Stimulated activated CD4-positive, alpha-beta T cell treated with anti-CD3 and anti-CD28 coated beads, TNF-alpha, amount 100 ng/mL, for 24 hours (primary cell): ENCODE results near the gene MICAL1.
"Not testable (repeated sequence)": the region's sequence is repeated elsewhere in the genome, so short reads cannot be mapped to it uniquely, and the experiment has no call there.

ENCODE experiments used
- DNase-seq, 3 experiments: peaks; one replicate each; pipeline ENCODE4 v3.0.0-alpha.2; 2020; ENCODE audit warnings: low read depth in 3 of 3

MICAL1 gene

DNA sequence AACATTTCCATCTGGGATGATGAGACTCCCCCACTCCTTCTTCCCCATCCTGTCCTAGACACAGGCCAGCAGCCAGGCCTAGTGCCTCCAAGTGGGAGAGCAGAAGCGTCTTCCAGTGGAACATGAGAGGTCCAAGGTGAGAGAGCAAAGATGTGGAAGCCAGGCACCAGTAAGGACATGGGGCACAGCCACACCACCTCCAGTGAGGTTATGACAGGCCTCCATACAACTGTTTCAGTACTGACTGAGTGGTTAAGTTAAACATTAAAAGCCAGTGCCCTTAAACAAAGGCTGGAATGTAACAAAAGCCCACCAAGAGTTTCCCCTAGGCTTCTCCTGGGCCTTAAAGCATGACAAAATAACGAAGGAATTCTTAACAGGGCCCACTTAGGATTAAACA is 22.2 kb upstream of the MICAL1 start:
- no peak for DNase-seq

DNA sequence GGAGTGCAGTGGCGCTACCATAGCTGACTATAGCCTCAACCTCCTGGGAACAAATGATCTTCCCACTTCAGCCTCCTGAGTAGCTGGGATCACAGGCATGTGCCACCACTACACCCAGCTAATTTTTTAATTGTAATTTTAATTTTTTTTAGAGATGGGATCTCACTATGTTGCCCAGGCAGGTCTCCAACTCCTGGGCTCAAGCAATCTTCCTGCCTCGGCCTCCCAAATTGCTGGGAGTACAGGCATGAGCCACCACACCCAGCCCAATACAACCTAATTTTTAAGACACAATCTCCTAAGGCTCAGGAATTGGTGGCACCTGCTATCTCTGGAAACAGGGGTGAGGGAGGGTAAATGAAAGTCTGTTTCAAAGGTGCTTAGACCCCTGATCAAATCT is 21.6 kb upstream of the MICAL1 start:
- DNase-seq, result no peak

DNA sequence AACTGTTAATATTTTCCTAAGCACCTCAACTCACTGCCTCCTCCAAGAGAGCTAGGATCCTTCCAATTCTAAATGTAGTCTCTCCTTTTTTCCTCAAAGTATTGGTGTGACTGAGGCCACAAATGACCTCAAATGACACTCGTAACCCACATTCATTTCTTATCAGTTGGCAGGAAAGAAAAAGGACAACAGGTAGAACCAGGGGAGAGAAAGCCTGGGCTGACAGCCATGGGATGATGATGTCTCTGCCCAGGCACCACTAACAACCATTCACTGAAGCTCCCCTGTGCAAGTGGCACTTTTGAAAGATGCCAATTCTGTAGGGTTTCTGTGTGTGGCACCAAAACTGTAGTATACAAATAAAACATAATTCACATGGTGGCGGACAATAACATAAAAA is 20.1 kb upstream of the MICAL1 start:
- no peak for DNase-seq

DNA sequence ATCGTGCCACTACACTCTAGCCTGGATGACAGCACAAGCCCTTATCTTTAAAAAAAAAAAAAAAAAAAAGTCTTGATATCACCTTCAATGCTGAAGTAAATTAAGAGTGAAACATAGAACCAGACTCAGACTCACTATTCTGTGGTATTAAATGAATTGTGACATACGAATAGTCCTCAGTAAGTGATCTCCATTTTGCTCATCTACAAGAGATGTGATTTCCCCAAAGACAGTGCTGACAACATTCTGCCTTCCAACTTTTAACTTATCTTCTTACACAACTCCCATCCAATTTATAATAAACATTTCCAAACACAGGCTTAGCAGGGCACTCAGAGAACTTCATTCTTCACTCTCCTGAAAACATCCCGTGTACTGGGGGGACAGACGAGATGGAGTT is 19.4 kb upstream of the MICAL1 start:
- DNase-seq, result no peak

DNA sequence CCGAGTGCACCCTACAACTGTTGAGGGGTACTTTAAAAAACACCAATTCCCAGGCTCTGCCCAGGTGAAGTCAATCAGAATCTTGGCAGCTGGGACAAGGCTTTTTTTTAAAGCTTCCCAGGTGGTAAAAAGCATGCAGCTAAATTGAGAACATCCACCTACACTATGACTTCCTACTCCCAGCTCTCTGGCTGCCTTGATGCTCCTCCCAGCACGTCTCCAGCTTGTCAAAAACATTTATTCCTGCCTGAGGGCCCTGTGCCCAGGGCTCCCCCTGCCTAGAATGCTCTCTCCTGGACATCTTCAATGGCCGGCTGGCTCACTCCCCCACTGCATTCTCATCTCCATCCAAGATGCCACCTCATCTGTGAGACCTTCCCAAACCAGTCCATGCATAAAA is 17.5 kb upstream of the MICAL1 start:
- DNase-seq, result no peak

DNA sequence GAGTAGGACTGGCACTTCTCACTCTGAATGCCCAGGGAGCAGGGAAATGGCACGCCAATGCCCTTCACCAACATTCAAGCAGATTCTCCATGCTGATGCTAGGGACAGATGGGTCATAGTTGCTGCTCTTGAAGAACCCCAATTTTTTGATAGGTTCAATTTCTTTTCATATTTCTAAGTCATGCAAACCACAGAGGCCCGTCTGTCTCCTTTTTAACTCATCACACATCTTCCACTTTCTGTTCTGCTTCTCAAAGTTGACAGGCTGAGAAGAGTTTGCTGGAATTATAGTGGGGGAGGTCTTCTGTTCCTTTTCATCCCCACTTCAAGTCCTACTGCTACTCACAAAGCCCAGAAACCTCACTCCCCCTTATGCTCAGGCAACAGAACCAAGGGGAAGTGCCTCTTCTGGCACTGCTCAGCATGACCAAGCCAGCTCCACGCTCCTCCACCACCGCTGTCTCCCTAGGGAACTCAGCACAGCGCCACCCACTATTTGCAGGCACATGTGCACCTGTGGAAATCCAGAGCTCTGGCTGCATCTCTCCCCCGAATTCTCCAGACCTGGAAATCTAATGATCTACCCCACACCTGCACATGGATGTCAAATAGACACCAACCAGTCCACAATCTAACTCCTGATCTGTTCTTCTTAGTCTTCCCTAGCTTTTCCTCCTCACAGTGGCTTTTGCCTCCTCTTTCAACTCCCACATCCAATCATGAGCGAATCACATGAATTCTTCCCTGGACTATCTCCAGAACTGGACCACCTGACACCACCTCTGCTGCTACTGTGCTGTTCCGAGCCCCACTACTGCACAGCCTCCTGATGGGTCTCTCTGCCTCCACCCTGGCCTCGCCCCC is 16.8 kb upstream of the MICAL1 start:
- DNase-seq, result no peak

DNA sequence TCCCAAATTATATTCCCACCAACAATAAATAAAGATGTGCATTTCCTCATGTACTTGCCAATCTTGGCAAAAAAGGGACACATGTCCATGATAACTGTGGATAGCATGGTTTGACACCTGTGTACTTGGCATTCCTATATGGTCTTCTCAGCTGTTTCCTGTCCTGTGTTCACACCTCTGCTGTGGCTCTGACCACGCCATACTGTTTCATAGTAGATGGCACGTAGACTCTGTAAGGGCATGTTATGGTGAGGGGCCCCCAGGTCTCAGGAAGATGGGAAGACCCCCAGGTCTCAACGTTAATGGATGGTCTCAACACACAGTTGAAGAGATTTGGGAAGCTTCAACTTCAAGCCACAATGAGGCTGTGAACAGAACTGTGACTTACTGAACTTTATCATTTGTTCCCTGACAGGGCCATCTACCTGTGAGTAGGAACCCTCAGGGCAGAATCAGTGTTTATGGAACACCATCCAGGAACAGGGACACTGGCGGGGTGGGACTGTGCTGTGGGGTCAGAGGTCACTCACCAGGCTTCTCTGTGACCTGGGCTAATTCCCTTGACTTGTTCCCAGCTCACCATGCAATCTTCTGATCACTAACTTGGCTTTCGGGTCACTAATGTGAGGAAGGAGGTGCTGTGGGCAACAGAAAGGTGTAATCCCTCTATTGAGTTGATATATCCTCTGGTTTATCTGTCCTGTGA is 15.7 kb upstream of the MICAL1 start:
- DNase-seq, result no peak

DNA sequence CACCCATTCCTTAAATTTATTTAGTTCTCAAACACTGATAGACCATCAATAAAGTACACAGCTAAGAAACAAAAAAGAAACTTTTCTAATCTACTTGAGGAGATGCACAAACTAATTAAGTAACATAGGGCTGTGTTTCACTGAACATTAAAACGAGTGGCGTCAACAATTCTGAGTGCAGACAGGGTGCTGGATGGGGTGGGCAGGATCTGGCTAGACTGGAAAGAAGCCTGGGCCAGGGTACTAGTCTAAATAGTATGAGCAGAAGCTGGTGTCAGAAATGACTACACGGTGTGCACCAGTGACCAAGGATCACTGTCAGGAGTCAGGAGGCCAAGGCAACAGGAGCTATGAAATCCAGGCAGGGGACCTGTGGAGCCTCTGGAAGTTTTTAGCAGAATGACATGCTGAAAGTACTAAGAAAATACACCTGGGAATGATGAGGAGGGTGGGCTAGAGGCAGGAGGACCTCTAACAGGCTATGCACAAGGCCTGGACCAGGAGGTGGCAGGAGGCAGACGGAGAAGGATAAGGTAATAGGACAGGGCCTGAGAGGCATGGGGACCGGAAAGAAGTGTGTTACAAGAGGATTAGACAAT is 14.1 kb upstream of the MICAL1 start:
- no peak for DNase-seq

DNA sequence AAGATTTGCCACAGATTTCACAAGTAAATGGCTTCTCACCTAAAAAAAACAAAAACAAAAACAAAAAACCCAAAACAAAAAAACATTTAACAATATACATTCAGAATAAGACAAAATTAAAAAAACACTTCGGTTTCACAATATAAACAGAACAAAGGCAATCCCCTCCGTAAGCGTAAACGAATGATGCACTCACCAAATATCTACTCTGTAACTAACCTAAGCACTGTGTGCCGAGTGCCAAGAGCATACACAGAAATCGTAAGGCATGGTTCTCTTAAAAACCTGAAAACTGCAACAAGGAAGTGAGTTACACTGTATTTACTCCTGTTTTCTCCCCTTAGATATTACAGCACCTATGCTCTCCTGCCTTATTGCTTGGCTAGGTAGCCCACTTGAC is 12.1 kb upstream of the MICAL1 start:
- DNase-seq, result no peak

DNA sequence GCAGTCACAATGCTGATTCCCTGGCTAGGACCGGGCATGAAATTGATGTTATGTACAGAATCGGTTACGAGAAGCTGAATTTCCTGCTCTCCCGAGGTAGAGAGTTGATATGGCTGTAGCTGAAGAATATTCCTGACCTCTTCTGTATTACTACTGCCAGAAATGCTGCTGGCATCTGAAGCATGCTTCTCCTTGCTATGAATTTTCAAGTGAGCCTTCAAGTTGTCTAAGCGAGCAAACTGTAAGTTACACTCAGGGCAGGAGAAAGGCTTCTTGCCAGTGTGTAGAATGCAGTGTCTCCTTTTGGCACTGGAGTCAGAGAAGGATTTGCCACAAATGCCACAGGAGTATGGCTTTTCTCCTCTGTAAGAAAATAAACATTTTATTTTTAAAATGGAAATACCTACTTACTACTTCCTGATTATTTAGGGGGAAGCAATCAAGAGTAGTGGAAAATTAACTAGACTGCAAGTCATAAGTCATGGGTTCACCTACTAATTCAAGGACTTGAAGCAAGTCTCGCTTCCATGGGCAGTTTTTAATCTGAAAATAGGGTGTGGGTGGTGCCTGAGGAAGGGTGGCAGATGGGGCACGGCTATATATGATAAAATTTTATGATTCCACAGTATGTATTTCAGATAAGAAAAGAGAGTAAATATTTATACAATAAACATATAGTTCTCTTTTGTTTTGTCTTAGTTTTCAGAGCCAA is 10.8 kb upstream of the MICAL1 start:
- DNase-seq, result no peak

DNA sequence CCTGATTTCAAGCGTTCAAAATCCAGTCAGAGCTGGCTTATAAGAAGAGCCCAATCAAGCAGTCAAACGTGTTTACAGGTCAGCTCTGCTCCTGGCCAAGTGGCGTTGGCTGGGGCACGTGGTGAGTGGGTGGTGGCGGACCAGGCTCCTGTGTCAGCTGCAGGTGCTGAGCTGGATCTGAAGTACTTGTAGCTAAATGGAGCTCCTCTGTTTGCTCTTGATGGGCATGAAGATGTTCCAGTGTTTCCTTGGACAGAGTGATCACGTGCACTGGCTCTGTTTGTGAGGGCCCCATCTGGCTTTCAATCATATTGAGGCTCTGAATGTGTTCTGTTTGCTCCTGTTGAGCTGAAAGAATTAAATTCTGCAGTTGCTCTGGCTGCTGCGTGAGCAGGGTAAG is 10.2 kb upstream of the MICAL1 start:
- no peak for DNase-seq

DNA sequence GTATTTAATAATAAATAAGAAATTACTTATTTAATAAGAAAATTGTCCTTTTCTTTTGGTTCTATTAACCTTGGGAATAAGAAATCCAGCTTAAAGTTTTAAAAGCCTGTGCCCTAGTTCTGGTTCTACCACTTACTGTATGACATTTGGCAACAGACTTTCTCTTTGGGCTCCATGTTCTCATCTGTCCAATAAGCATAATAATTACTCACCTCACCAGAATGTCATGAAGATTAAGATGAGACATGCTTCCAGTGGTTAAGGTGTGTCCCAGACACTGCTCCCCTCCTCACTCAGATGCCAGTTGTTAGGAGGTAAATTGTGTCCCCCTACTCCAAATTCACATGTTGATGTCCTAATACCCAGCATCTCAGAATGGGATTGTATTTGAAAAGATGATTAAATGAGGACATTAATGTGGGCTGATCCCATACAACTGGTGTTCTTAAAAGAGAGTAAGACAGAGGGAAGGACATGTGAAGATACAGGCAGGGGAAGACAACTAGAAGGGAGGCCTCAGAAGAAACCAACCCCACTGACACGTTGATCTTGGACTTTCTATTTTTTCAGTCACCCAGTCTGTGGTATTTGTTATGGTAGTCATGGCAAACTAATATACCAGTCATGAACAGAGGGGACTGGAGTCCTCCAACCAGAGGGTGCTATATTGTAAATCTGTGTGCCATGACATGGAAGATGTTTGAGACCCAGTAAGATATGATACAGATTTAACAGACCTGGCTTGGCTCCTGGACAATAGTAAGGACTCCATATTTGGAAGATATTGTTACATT is 6.4 kb upstream of the MICAL1 start:
- DNase-seq, result no peak

DNA sequence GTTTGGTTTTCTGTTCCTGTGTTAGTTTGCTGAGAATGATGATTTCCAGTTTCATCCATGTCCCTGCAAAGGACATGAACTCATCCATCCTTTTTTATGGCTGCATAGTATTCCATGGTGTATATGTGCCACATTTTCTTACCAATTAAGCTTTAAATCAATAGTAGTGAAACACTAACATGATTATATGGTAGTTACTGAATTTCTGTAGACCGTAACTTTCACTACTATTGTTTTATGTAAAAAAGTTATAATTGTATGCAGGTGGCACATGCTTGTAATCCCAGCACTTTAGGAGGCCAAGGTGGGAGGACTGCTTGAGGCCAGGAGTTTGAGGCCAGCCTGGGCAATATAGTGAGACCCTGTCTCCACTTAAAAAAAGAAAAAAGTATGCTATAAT is 5.6 kb upstream of the MICAL1 start:
- DNase-seq, result not testable (repeated sequence)

DNA sequence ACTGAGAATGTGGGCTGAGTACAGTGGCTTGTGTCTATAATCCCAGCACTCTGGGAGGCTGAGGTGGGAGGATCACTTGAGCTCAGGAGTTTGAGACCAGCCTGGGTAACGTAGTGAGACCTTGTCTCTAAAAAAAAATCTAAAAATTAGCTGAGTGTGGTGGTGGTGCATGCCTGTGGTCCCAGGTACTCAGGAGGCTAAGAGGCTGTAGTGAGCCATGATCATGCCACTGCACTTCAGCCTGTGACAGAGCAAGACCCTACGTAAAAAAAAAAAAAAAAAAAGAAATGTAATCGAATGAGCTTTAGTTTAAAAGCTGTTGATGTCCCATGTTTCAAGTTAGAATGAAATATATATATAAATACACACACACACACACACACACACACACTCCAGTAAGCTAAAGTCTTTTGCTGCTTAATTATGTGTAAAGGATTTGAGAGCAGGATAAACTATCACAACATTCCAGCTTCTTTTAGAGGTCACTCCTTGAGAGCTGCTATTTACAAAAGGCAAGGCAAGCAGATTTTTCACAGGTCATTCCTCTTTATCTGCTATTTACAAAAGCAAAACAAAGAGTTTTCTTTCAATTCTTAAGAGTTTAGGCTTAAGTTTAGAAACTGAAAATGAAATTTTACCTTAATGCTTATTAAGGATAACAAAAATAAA is 4.7 kb upstream of the MICAL1 start:
- no peak for DNase-seq

DNA sequence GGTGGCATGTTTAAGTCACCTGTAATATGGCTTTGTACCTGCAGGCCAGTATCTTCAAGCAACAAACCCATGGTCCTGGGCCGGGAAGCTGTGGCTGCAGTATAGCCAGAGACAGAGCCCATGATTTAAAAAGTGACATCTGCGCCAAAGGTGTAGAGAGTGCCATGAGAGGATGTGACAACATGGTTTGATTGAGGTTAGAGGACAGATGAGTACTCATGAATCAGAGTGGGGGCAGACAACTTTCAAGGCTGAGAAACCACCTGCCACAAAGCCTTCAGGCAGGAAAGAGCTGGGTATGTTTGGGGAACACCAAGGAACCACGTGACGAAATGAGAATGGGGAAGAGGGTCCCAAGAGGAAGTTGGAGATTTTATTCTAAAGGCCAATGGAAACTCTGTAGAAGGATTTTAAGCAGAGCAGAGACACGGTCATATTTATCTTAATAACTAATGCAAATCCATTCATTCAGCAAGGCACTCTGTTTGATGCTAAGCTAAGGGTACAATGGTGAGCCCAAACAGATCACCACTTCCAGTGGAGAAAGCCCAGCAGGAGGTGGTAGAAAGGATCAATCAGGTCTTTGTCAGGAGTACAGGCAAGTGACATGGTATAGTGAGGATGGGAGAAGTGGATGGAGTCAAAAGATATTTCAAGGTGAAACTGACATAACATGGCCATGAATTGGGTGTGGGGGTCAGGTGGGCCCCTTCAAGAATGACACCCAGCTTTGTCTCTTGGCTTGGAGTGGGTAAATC is 3.4 kb upstream of the MICAL1 start:
- DNase-seq, result no peak

DNA sequence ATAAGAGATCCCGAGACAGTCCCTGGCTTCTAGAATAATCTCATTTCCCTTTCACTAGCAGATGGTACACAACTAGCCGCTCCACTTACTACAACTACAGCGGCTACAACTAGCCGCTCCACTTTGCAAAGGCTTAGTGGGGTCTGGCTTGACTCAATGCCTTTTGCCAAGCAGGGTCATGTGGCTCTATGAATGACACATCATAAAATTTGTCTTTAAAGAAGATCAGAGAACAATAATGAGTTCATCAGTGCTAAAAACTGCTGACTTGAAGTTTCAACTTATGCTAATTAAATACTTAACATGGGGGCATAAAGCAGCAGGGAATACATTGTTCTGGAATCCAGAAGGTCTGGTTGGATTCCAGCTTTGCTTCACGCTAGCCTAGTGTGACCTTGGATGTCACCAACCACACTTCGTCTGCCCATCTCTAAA is 2.0 kb upstream of the MICAL1 start:
- no peak for DNase-seq

DNA sequence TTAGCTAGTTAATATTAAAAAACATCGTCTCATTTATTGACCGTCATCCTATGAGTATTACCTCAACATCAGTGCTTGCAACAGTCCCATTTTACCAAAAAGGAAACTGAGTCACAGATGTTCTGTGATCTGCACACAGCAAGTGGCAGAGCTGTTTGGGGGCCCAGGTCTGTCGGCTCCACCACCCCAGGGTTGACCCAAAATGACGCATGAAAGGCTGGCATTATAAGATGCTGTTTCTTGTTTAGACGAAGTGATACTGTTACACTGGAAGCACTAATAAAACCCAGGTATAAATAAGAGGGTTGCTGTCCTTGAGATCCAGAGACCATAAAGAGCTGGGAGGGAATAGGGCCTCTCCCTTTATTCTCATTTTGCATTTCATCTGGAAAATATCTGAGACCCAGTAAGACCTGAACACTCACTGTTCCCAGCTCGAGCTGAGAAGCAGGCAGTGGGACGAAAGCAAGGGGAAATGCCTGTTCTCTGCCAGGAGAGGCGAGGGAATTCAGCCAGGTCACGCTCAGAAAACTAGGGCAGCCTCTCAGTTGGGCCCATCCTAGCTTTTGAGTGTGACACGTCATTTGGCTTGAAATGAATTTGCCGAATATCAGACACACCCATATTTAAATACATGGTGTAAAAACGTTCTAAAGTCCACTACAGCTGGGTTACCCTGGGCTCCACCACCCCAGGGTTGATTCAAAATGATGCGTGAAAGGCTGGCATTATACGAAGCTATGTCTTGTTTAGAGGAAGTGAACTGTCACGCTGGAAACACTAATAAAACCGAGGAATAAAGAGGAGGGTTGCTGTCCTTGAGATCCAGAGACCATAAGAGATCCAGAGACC is 1.4 kb upstream of the MICAL1 start:
- DNase-seq, result no peak

DNA sequence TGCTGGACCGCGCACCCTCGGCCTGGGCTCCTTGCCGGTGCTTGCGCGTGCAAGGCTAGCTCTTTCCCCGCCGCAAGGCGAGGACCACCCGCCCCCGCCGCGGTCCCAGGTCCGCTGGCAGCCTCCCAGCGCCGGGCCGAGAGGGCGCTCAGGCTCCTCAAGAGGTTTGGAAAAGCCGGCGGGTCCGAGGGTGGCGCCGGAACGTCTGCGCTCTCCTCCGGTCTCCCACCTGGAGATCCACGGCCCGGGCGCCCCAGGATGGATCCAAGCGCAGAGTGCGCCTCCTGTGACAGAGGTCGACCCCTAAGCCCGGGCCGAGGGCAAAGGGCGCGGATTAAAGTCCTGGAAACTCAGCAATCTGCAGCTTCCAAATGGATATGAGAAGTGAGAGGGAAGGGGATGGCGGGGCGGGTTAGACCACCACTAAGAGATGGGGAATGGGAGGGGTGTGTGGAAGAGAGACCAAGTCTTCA is 575 bp upstream of the MICAL1 start:
- no peak for DNase-seq
